H1 (cell line): Measurements from ENCODE around the gene SCUBE2. TPM values are rescaled to one million over a fixed set of nuclear protein-coding genes. Genes with fewer than 3 reads are reported as not detected.

Experiments used
- CTCF ChIA-PET: fragments of 300-600 bp; sonication (Branson Sonifier 250); formaldehyde crosslinking; loops from one replicate; lab custom pipeline; 2021; ENCODE audit not compliant: partially characterized antibody; lab: Charles Lee
- POLR2A ChIA-PET: fragments of 300-600 bp; sonication (Branson Sonifier 250); formaldehyde crosslinking; loops from one replicate; lab custom pipeline; 2021; ENCODE audit warnings: inconsistent platforms; ENCODE audit not compliant: partially characterized antibody; lab: Charles Lee
- DNase-seq, 2 experiments: peaks; one replicate each; pipeline versions ENCODE4 v3.0.0 to v3.0.0-alpha.2; 2010 to 2022; ENCODE audit warnings: low spot score in 2 of 2, low read depth in 1 of 2, mixed read lengths in 1 of 2
- FAIRE-seq: peaks from 2 replicates; lab custom pipeline; 2011; peaks lifted over from hg19 to GRCh38; lab: Jason Lieb, UNC
- H2AFZ ChIP-seq: 2 replicates; pipeline ENCODE4 v1.8.1; 2012; ENCODE audit warnings: low read length, inconsistent platforms
- H2AK5ac ChIP-seq: 2 replicates; pipeline ENCODE4 v1.6.1; 2013; ENCODE audit warnings: low read depth, low read length
- H2BK120ac ChIP-seq: replicated peaks from 2 replicates; pipeline ENCODE3; 2013; ENCODE audit warnings: low read depth, low read length, inconsistent platforms
- H2BK12ac ChIP-seq: 2 replicates; pipeline ENCODE4 v1.6.1; 2013; ENCODE audit warnings: low read depth, low read length
- H2BK15ac ChIP-seq: 2 replicates; pipeline ENCODE4 v1.6.1; 2013; ENCODE audit warnings: low read length
- H2BK20ac ChIP-seq: 2 replicates; pipeline ENCODE4 v1.6.1; 2013; ENCODE audit warnings: low read length
- H2BK5ac ChIP-seq: 2 replicates; pipeline ENCODE4 v1.6.1; 2013; ENCODE audit warnings: low read depth, low read length
- H3K14ac ChIP-seq: 2 replicates; pipeline ENCODE4 v1.6.1; 2013; ENCODE audit warnings: inconsistent platforms; ENCODE audit not compliant: insufficient read length
- H3K18ac ChIP-seq: 2 replicates; pipeline ENCODE4 v1.6.1; 2013; ENCODE audit warnings: low read length; ENCODE audit errors: extremely low read depth
- H3K23ac ChIP-seq: 2 replicates; pipeline ENCODE4 v1.6.1; 2013; ENCODE audit warnings: inconsistent platforms; ENCODE audit not compliant: insufficient read length
- H3K23me2 ChIP-seq: 2 replicates; pipeline ENCODE4 v1.6.1; 2013; ENCODE audit warnings: low read depth, low read length
- H3K27ac ChIP-seq: 2 replicates; pipeline ENCODE4 v1.6.1; 2011; ENCODE audit warnings: low read depth, low read length, inconsistent platforms
- H3K27me3 ChIP-seq, 4 experiments: replicated peaks in 1 of 4; 1 replicate in 1 of 4; 2 replicates in 3 of 4; pipeline versions ENCODE4 v1.6.1 to v1.8.1; 2011 to 2013; ENCODE audit warnings: low read length in 3 of 4, mild to moderate bottlenecking in 3 of 4, inconsistent platforms in 2 of 4, mixed read lengths in 2 of 4, moderate library complexity in 1 of 4; ENCODE audit not compliant: control insufficient read depth in 3 of 4, insufficient read depth in 3 of 4; ENCODE audit errors: extremely low read depth in 1 of 4
- H3K36me3 ChIP-seq, 4 experiments: 2 replicates each; pipeline versions ENCODE4 v1.6.1 to v1.8.1; 2011 to 2013; ENCODE audit warnings: mild to moderate bottlenecking in 4 of 4, low read length in 3 of 4, moderate library complexity in 2 of 4, control low read depth in 1 of 4, inconsistent platforms in 1 of 4; ENCODE audit not compliant: insufficient read depth in 4 of 4, control insufficient read depth in 2 of 4
- H3K4ac ChIP-seq: replicated peaks from 2 replicates; pipeline ENCODE3; 2013; ENCODE audit warnings: low read length, low read depth, mixed read lengths, inconsistent platforms; ENCODE audit not compliant: insufficient read length
- H3K4me1 ChIP-seq, 4 experiments: replicated peaks in 1 of 4; 1 replicate in 1 of 4; 2 replicates in 3 of 4; pipeline versions ENCODE4 v1.6.1 to v1.8.1; 2011 to 2013; ENCODE audit warnings: low read length in 3 of 4, inconsistent platforms in 2 of 4, mixed read lengths in 1 of 4; ENCODE audit not compliant: insufficient read depth in 4 of 4, control insufficient read depth in 3 of 4
- H3K4me2 ChIP-seq, 2 experiments: 2 replicates each; pipeline versions ENCODE4 v1.6.1 to v1.8.1; 2011 to 2013; ENCODE audit warnings: low read depth in 2 of 2, low read length in 2 of 2, control low read depth in 1 of 2, inconsistent platforms in 1 of 2, mild to moderate bottlenecking in 1 of 2; ENCODE audit not compliant: insufficient read depth in 1 of 2
- H3K4me3 ChIP-seq, 4 experiments: fragments of 200-600, 300-600 bp in 1 of 4; sonication (generic), shearing (Covaris generic), sonication (Bioruptor Twin) in 1 of 4; 2 replicates each; pipeline versions ENCODE4 v1.5.1 to v1.8.1; 2011 to 2016; ENCODE audit warnings: low read length in 4 of 4, low read depth in 3 of 4, control low read depth in 2 of 4, inconsistent platforms in 2 of 4, mild to moderate bottlenecking in 2 of 4, mixed read lengths in 1 of 4, moderate library complexity in 1 of 4; ENCODE audit not compliant: insufficient read depth in 2 of 4; ENCODE audit errors: extremely low read depth in 1 of 4
- H3K56ac ChIP-seq: replicated peaks from 2 replicates; pipeline ENCODE3; 2013; ENCODE audit warnings: low read depth, mild to moderate bottlenecking, mixed read lengths, low read length, inconsistent platforms; ENCODE audit not compliant: insufficient read length
- H3K79me1 ChIP-seq: 2 replicates; pipeline ENCODE4 v1.6.1; 2013; ENCODE audit warnings: low read depth, low read length, control low read depth
- H3K79me2 ChIP-seq, 2 experiments: 2 replicates each; pipeline versions ENCODE4 v1.6.1 to v1.8.1; 2012 to 2013; ENCODE audit warnings: low read length in 2 of 2, mild to moderate bottlenecking in 2 of 2, inconsistent platforms in 1 of 2; ENCODE audit not compliant: insufficient read depth in 2 of 2, control insufficient read depth in 1 of 2
- H3K9ac ChIP-seq, 4 experiments: replicated peaks in 1 of 4; 1 replicate in 1 of 4; 2 replicates in 3 of 4; pipeline versions ENCODE4 v1.6.1 to v1.8.1; 2011 to 2013; ENCODE audit warnings: low read depth in 3 of 4, low read length in 3 of 4, control low read depth in 2 of 4, mild to moderate bottlenecking in 2 of 4, moderate library complexity in 2 of 4, inconsistent platforms in 1 of 4; ENCODE audit errors: extremely low read depth in 1 of 4
- H3K9me3 ChIP-seq, 2 experiments: 2 replicates each; pipeline versions ENCODE4 v1.6.1 to v1.8.1; 2012 to 2013; ENCODE audit warnings: mild to moderate bottlenecking in 2 of 2, moderate library complexity in 2 of 2, control low read depth in 1 of 2, inconsistent platforms in 1 of 2, low read depth in 1 of 2, low read length in 1 of 2, mixed read lengths in 1 of 2; ENCODE audit not compliant: insufficient read depth in 2 of 2
- H4K20me1 ChIP-seq, 2 experiments: replicated peaks in 1 of 2; 2 replicates each; pipeline versions ENCODE3 to v1.8.1; 2011 to 2013; ENCODE audit warnings: inconsistent platforms in 2 of 2, low read length in 2 of 2, mild to moderate bottlenecking in 1 of 2; ENCODE audit not compliant: insufficient read depth in 2 of 2, control insufficient read depth in 1 of 2
- H4K5ac ChIP-seq: 2 replicates; pipeline ENCODE4 v1.6.1; 2013; ENCODE audit warnings: low read length, low read depth, mixed read lengths, inconsistent platforms; ENCODE audit not compliant: insufficient read length
- H4K8ac ChIP-seq: 2 replicates; pipeline ENCODE4 v1.8.0; 2013; ENCODE audit warnings: mild to moderate bottlenecking, moderate library complexity, low read length, inconsistent platforms; ENCODE audit not compliant: insufficient read depth; ENCODE audit errors: extremely low read depth
- H4K91ac ChIP-seq: replicated peaks from 2 replicates; pipeline ENCODE3; 2013; ENCODE audit warnings: low read length, mixed read lengths, inconsistent platforms; ENCODE audit not compliant: insufficient read length
- CBX8 ChIP-seq: fragments of 300-800, 300-1000 bp; sonication (generic); IDR thresholded peaks from 2 replicates; pipeline ENCODE4 v1.7.1; 2016; ENCODE audit warnings: low read depth, low read length, borderline replicate concordance
- EP300 ChIP-seq, 2 experiments: IDR thresholded peaks; 1 replicate in 1 of 2; 2 replicates in 1 of 2; pipeline ENCODE4 v1.6.1; 2011 to 2012; ENCODE audit warnings: low read depth in 2 of 2, low read length in 2 of 2, mild to moderate bottlenecking in 2 of 2, borderline replicate concordance in 1 of 2, inconsistent platforms in 1 of 2, moderate library complexity in 1 of 2
- POLR2AphosphoS5 ChIP-seq: IDR thresholded peaks from 2 replicates; pipeline ENCODE4 v1.6.1; 2011; ENCODE audit warnings: low read depth, low read length
- RFX5 ChIP-seq: IDR thresholded peaks from 2 replicates; pipeline ENCODE4 v1.6.1; 2011; ENCODE audit warnings: low read depth, low read length, improper control_type of control experiment, borderline replicate concordance
- SAP30 ChIP-seq: fragments of 300-600 bp; sonication (generic); IDR thresholded peaks from 2 replicates; pipeline ENCODE4 v1.7.1; 2012; ENCODE audit warnings: low read length, moderate library complexity, mild to moderate bottlenecking, inconsistent platforms; ENCODE audit not compliant: insufficient read depth, insufficient replicate concordance
- ZNF274 ChIP-seq: IDR thresholded peaks from 2 replicates; pipeline ENCODE4 v1.7.0; 2012; ENCODE audit warnings: low read length, borderline replicate concordance; ENCODE audit errors: extremely low read depth
- WGBS, 2 experiments: shearing (Covaris generic) in 1 of 2; methylation state at CpG; one replicate each; pipeline versions ENCODE4 v1.1.6 to v1.1.7; 2013 to 2015; ENCODE audit warnings: low lambda C conversion rate in 2 of 2, mixed read lengths in 2 of 2, inconsistent platforms in 1 of 2, low coverage in 1 of 2, missing lambda C conversion rate in 1 of 2; ENCODE audit not compliant: insufficient replicate concordance in 2 of 2, insufficient coverage in 1 of 2, insufficient read length in 1 of 2; ENCODE audit errors: extremely low coverage in 1 of 2, missing lambda C conversion rate in 1 of 2; 5-methylcytosine and 5-hydroxymethylcytosine counted together
- polyA plus RNA-seq, 7 experiments: library from polyadenylated mRNA; depleted of rRNA in 3 of 7; stranded (reverse) in 5 of 7; unstranded in 2 of 7; fragments of >200 nt in 5 of 7; fragments of 200-250 nt in 2 of 7; gene quantifications; 1 replicate in 5 of 7; 2 replicates in 1 of 7; 4 replicates in 1 of 7; pipeline versions ENCODE4 v1.2.1 to v1.2.3, GENCODE V29; 2011 to 2013; ENCODE audit warnings: missing spikeins in 2 of 7, mixed read lengths in 2 of 7
- total RNA-seq: library from RNA; stranded (reverse); fragmentation: NEBNext Ultra II Directional; extraction: Animal tissue kit (Norgen Biotek cat#: 25700); gene quantifications from 2 replicates; pipeline ENCODE4 v1.2.1, GENCODE V29; 2021
- TF ChIP-seq, protein P1 (sequence below): IDR thresholded peaks from 2 replicates; pipeline ENCODE4 v1.6.1; 2011; ENCODE audit warnings: low read depth, mild to moderate bottlenecking, low read length; ENCODE audit not compliant: insufficient read depth
- TF ChIP-seq, protein P2 (sequence below): IDR thresholded peaks from 2 replicates; pipeline ENCODE4 v1.6.1; 2012; ENCODE audit warnings: inconsistent platforms
- TF ChIP-seq, protein P3 (sequence below): IDR thresholded peaks from 2 replicates; pipeline ENCODE4 v1.6.1; 2012; ENCODE audit warnings: inconsistent platforms

SCUBE2 gene
- total and polyA plus RNA-seq, 2 of the 8 experiments (the other 6 are each of a cell fraction or from before 2014, with no cell fraction given): 0.29 to 1.2 TPM

DNA sequence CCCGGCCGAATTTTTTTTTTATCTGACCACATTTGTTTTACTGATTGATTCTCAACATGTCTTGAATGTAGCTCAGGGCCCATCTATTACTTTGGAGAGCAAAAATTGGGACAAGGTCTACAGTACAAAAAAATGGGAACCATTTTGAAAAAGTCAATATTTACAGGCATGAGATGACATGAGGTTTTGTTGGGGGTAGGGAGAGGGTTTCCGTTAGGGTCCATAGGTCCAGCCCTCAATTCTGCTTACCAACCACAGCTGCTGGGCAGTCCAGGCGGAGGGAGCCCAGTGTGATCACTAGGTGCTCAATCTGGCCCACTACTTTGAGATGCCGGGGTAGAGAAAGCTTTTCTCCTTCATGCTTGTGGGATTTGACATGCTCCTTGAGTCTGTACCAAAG is 105.9 kb downstream of the SCUBE2 start:
- DNase-seq (no peak), FAIRE-seq (no peak)
- Histone ChIP-seq H3K36me3 (no peaks in the 10 kb centered on the region), H4K20me1 (no peaks in the 10 kb centered on the region), H3K56ac (no peak overlapping the region), H2AK5ac (no peak overlapping the region), H3K23me2 (no peaks in the 10 kb centered on the region), H4K91ac (no peak overlapping the region), H3K27ac (no peak overlapping the region), H3K4me2 (no peak overlapping the region), H3K18ac (no peak overlapping the region), H4K8ac (no peak overlapping the region), H3K27me3 (no peaks in the 10 kb centered on the region), H2BK20ac (no peak overlapping the region), H3K4me1 (no peaks in the 10 kb centered on the region; a peak in 2 of 7 replicates), H3K4ac (no peak overlapping the region), H3K23ac (no peak overlapping the region), H2AFZ (no peak overlapping the region), H2BK15ac (no peak overlapping the region), H3K79me2 (no peaks in the 10 kb centered on the region), H3K14ac (no peak overlapping the region), H3K9ac (no peak overlapping the region), H3K79me1 (no peaks in the 10 kb centered on the region), H4K5ac (no peak overlapping the region), H3K9me3 (no peaks in the 10 kb centered on the region; a peak in 1 of 4 replicates), H3K4me3 (no peak overlapping the region), H2BK5ac (no peak overlapping the region), H2BK120ac (no peak overlapping the region), H2BK12ac (no peak overlapping the region)
- CTCF ChIA-PET: interaction anchor here (1.2 to 1.9 kb wide), 2 partner anchors 10 to 31 kb away, joined by 3 to 4 read pairs; no protein-coding TSS in a partner anchor
- no peak for TF ChIP-seq POLR2AphosphoS5
- TF ChIP-seq ZNF274: no peak
- TF ChIP-seq CBX8: no peak
- no peak for TF ChIP-seq SAP30
- TF ChIP-seq EP300 (IDR thresholded peaks at IDR 0.05; ENCODE audit: borderline replicate concordance in 1 of 2, low read depth in 2 of 2, low read length in 2 of 2): no peak
- TF ChIP-seq, protein P1, sequence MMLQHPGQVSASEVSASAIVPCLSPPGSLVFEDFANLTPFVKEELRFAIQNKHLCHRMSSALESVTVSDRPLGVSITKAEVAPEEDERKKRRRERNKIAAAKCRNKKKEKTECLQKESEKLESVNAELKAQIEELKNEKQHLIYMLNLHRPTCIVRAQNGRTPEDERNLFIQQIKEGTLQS: no peak
- TF ChIP-seq, protein P2, sequence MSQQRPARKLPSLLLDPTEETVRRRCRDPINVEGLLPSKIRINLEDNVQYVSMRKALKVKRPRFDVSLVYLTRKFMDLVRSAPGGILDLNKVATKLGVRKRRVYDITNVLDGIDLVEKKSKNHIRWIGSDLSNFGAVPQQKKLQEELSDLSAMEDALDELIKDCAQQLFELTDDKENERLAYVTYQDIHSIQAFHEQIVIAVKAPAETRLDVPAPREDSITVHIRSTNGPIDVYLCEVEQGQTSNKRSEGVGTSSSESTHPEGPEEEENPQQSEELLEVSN: no peak
- TF ChIP-seq, protein P3, sequence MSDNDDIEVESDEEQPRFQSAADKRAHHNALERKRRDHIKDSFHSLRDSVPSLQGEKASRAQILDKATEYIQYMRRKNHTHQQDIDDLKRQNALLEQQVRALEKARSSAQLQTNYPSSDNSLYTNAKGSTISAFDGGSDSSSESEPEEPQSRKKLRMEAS: no peak
- no peak for TF ChIP-seq RFX5
- 84% methylated on average over 5 of the region's 5 CpGs; no CpG with 5 or more reads in 1 of the 2 experiments for WGBS, 2 experiments
- POLR2A ChIA-PET: no interaction called here
